Measurements from ENCODE around the gene ZNF107.
"Not testable (repeated sequence)": the region's sequence is repeated elsewhere in the genome, so short reads cannot be mapped to it uniquely, and the experiment has no call there.

Gene ZNF107

DNA sequence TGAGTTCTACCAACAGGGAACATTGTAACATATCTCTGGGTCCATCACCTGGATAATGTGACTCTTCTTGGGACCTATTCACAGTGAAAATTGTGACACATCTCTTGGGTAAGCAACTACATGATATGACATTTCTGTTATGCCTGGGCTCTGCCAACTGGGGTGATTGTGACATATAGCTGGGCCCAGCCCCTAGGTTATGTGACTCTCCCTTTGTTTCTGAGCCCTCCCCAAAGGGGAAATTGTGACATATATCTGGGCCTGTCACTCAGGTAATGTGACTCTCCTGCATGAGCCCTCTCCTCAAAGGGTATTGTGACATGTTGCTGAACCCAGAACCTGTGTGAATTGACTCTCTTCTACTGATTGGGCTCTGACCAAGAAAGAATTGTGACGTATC is 22.4 kb upstream of the ZNF107 start:
- no peak for DNase-seq (ENCODE audit: low read depth in 3 of 3)

DNA sequence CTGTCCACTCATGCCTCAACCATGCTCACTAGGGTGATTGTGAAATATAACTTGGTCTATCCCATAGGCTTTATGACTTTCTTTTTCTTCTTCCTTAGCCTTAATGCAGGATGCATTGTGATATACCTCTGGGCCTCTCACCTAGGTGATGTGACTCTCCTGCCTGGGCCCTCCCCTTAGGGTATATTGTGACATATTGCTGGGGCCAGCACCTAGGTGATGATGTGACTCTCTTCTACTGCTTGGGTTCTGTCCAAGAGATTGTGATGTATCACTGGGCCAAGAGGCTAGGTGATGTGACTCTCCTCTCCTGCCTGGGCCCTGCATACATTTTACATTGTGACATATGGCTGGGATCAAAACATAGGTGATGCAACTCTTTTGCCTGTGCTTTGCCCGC is 14.7 kb upstream of the ZNF107 start:
- no peak for DNase-seq (ENCODE audit: low read depth in 3 of 3)

DNA sequence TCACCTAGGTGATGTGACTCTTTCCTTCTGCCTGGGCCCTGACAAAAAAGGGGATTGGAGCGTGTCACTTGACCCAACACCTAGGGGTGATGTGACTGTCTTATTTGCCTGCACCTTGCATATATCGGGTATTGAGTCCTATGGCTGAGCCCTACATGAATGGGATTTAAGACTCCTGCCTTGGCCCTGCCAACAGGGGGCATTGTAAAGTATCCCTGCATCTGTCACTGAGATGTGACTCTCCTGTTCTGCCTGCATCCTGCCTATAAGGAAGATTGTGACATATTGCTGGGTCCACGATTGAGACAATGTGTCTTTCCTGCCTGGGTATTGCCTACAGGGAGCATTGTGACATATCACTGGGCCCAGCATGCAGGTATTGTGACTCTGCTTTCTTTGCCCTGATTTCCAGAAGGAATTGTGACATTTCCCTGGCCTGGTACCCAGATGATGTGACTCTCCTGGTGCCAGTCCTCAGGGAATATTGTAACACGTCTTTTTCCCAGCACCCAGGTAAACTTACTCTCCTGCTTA is 14.2 kb upstream of the ZNF107 start:
- no peak for DNase-seq (ENCODE audit: low read depth in 3 of 3)

DNA sequence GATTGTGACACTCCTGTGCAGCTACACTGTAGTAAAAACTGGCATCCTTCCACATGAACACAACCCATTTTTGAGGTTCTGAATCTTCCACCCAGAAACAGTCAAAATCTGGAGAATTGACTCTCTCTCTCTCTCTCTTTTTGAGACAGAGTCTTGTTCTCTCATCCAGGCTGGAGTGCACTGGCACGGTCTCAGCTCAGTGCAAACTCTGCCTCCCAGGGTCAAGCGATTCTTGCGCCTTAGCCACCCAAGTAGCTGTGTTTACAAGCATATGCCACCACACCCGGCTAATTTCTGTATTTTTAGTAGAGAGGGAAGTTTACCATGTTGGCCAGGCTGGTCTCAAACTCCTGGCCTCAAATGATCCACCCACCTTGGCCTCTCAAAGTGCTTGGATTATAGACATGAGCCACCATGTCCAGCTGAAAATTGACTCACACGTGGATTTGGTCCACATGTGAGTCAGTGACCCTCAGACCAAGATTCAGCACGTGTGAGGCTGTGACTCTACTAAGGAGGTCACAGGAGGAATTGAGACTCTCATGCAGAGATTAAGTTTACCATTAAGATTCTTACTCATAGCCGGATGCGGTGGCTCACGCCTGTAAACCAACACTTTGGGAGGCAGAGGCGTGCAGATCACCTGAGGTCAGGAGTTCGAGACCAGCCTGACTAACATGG is 12.1 kb upstream of the ZNF107 start:
- no peak for DNase-seq (ENCODE audit: low read depth in 3 of 3)

DNA sequence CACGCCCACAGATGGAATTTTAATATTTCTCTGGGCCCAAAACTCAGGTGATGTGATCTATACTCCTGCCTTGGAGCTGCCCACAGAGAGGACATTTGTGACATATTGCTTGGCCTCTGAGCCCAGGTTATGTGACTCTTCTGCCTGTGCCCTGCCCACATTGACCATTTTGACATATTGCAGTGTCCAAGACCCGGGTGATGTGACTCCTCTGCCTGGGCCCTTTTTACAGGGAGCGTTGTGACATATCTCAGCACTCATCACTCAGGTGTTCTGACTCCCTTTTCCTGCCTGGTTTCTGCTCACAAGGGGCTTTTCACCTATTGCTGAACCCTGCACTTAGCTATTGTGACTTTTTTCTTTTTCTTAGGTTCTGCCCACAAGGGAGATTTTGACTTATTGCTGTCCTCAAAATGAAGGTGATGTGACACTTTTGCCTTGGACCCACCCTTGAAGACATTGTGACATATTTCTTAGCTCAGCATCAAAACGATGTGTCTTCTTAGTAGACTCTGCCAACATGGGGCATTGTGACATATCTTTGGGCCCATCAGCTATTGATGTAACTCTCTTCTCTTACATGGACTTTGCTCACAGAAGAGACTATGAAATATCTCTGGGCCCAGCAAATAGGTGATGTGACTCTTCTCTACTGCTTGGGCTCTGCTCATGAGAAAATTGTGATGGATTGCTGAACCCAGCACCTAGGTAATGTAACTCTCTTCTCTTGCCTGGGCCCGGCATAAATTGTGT is 11.0 kb upstream of the ZNF107 start:
- no peak for DNase-seq (ENCODE audit: low read depth in 3 of 3)

DNA sequence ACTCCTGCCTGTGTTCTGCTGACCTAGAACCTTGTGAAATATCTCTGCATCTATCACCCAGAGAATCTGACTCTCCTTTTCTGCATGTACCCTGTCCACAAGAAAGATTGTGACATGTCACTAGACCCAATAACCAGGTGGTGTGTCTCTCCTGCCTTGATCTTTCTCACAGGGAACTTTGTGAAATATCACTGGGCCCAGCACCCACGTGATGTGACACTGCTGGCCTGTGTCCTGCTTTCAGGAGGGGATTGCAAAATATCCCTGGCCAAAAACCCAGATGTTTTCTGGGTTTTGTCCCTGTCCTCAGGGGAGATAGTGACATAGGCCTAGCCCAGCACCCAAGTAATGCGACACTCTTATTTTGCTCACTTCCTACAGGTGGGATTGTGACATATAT is 10.1 kb upstream of the ZNF107 start:
- DNase-seq (ENCODE audit: low read depth in 3 of 3): no peak

DNA sequence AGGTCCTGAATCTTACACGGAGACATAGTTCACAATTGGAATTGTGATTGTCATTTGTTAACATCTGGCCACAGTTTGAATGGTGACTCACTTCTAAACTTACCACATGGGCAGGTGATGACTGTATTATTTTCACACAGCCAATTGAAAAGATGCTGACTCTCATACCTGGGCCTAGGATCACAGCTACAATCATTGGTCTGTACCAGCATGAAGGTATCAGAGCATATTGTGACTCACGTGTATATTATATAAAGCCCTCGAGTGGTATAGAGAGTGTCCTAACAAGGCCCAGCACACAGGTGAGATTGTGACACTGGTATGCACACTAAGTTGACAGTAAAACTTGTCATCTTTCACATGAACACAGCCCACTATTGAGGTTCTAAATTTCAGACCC is 9.4 kb upstream of the ZNF107 start:
- DNase-seq (ENCODE audit: low read depth in 3 of 3): no peak

DNA sequence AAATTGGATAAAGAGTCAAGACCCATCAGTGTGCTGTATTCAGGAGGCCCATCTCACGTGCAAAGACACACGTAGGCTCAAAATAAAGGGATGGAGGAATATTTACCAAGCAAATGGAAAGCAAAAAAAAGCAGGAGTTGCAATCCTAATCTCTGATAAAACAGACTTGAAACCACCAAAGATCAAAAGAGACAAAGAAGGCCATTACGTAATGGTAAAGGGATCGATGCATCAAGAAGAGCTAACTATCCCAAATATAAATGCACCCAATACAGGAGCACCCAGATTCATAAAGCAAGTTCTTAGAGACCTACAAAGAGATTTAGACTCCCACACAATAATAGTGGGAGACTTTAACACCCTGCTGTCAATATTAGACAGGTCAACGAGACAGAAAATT is 3.8 kb upstream of the ZNF107 start:
- not testable (repeated sequence) for DNase-seq (ENCODE audit: low read depth in 3 of 3)

DNA sequence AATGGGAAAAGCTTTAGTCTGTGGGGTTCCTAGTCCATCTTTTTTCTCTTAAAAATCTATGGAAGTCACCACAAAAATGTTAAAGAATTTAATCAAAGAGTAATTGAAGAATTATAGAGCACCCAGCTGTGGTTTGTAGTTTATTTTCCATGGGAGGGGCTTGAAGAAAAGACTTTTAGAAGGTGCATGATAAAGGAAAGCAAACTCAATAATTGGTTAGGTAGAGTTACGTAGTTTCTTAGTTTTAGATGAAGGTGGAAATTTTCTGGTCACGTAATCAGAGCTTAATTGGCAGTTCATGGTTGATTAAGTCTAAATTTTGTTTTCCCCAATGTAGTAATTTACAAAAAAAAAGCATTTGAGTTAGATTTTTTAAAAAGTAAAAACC is 724 bp downstream of the ZNF107 start:
- no peak for DNase-seq (ENCODE audit: low read depth in 3 of 3)

DNA sequence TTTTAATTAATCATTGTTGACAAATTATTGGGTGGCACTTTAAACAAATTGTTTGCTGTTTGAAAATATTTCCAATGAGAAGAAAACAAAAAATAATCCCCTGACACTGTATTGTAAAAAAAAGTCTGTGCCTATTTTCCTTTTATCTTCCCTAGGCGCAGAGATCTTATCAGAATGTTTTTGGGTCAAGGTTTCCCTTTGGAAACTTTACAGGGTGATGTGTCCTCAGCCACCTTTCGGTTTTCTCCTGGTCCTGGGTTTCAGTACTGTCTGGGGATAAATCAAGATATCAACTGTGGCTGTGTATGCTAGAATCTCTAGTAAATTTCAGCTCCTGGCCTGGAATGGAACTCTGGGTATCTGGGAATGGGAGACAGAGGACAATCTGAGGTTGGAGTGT is 1.4 kb downstream of the ZNF107 start:
- DNase-seq (ENCODE audit: low read depth in 3 of 3): no peak

DNA sequence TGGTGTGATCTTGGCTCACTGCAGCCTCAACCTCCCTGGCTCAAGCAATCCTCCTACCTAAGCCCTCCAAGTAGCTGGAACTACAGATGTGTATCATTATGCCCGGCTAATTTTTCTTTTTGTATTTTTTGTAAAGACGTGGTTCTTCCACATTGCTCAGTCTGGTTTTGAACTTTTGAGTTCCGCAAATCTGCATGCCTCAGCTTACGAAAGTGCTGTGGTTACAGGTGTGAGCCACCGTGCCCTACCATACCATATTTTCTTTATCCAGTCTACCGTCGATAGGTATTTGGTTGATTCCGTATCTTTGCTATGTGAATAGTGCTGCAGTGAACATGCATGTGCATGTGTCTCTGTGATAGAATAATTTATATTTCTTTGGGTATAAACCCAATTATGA is 6.5 kb downstream of the ZNF107 start:
- DNase-seq (ENCODE audit: low read depth in 3 of 3): no peak

DNA sequence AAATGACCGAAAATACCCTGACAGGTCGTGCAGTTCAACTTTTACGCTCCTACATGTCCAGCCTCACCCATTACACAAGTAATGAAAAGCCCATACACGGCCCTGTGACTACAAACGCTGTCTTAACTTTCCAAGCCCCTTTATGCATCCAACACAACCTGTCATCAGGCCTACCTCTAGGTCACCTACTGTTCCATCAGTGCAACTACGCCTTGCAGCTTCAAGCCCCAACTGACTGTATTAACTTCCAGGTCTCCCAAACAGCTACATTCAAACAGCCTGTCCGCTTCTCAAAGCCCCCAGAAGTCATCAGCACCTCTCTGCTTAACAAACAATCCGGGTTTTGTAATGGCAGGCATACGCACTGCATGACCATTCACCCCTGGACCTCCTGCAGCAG is 19.2 kb downstream of the ZNF107 start:
- DNase-seq (ENCODE audit: low read depth in 3 of 3): no peak

DNA sequence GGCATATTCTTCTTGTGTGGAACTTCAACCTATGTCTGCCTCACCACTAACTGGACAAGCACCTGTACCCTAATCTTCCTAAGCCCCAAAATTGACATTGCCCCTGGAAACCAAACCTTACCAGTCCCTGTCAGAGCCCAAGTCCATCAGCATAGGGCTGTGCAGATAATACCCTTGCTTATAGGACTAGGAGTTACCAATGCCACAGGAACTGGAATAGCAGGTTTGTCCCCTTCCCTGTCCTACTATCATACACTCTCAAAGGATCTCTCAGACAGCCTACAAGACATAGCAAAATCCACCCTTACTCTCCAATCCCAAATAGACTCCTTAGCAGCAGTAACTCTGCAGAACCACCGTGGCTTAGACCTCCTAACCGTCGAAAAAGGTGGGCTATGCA is 19.8 kb downstream of the ZNF107 start:
- no peak for DNase-seq (ENCODE audit: low read depth in 3 of 3)

DNA sequence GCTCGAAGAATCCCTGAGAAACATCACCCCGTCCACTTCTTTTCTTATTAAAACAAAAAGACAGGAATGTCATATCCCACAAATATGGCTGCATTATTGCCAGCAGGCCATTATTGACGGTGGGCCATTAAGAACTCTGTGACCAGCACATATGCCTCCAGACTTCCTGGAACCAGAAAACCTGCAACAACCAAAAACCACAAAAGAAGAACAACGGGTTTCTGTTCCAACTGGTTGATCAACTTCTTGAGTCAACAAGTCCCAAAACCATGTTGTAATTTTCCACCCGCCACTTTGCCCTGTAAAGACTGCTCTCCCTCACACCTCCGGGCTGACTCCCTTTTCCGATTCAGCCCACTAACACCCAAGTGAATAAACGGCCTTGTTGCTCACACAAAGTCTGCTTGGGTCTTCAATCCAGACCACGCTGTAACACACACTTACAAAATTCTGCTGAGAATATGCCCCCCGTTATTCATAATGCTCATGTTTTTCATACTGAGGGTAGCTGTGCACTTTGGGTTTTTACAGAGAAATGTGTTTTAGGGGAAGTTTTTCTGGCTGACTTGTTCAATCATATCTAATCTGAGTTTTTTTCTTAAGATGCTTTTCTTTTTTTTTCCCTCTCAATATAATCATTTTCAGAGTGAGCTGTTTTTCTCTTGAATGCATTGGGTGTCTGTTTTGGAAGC is 20.7 kb downstream of the ZNF107 start:
- peak in 1 of 3 experiments; percentile 17 for DNase-seq (ENCODE audit: low read depth in 3 of 3)

DNA sequence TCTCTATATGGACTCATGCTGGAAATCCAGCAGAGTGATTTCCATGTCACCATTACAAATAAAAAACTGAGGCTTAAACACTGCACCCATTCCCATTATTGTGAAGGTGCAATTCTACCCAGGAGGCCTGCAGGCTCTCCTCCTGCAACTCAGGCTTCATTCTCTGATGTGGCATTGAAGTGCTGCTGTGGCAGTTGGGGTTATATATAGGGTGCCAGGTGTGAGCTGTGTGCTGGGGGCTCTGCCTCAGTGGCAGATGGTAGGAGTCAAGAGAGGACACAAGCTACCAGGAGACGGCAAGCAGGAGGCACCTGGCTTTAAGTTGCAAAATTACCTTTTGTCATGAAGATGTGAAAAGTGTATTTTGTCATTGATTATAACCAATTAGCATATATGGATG is 21.3 kb downstream of the ZNF107 start:
- no peak for DNase-seq (ENCODE audit: low read depth in 3 of 3)

DNA sequence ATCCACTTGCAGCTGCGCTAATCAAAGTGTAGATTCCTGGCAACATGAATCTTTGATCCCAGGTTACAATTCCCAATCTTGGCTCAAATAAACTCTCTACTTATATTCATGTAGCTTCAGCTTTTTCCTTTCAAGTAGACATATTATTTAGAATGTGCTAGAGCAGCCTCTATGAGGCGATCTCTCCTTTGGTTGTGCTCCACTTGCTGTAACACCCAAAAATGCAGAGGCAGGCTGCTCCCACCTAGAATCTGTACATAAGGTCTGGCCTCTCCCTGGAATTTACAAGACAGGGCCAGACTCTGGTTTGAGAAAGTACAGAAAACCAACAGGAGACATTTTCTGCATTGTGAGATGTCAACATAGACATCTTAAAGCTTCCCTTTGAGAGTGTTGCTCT is 23.1 kb downstream of the ZNF107 start:
- DNase-seq (ENCODE audit: low read depth in 3 of 3): no peak

DNA sequence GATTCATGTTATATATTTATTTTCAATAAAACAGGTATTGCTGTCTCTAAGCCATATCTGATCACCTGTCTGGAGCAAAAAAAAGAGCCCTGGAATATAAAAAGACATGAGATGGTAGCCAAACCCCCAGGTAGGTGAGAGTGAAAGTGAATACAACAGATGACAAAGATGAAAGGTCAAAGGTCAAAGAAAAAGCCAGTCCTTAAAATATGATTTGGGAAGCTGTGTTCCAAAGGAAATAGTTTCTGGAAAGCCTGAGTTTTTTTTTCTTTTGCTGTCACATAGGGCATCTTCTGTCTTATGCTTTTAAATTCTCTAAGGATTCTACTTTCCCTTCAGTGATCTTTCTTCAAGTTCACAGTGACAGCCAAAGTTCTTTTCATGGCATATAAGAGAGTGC is 25.9 kb downstream of the ZNF107 start:
- DNase-seq (ENCODE audit: low read depth in 3 of 3): no peak

DNA sequence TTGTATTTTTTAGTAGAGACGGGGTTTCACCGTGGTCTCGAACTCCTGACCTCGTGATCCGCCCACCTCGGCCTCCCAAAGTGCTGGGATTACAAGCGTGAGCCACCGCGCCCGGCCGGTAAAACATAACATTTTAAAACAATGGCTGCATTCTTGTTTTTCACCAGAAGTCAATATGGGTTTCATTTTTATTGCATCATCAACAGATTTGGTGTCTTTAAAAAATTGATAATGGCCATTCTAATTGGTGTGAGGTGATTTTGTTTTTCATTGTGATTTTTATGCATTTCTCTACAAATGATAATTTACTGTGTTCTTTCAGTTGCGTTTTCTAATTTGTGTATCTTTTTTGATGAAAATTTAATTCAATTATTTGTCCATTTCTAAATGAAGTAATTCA is 31.9 kb downstream of the ZNF107 start:
- not testable (repeated sequence) for DNase-seq (ENCODE audit: low read depth in 3 of 3)

DNA sequence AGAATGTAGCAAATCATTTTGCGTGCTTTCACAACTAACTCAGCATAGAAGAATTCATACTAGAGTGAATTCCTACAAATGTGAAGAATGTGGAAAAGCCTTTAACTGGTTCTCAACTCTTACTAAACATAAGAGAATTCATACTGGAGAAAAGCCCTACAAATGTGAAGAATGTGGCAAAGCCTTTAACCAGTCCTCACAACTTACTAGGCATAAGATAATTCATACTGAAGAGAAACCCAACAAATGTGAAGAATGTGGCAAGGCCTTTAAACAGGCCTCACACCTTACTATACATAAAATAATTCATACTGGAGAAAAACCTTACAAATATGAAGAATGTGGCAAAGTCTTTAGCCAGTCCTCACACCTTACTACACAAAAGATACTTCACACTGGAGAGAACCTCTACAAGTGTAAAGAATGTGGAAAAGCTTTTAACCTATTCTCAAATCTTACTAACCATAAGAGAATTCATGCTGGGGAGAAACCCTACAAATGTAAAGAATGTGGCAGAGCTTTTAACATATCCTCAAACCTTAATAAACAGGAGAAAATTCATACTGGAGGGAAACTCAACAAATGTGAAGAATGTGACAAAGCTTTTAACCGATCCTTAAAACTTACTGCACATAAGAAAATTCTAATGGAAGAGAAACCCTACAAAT is 40.8 kb downstream of the ZNF107 start:
- no peak for DNase-seq (ENCODE audit: low read depth in 3 of 3)

DNA sequence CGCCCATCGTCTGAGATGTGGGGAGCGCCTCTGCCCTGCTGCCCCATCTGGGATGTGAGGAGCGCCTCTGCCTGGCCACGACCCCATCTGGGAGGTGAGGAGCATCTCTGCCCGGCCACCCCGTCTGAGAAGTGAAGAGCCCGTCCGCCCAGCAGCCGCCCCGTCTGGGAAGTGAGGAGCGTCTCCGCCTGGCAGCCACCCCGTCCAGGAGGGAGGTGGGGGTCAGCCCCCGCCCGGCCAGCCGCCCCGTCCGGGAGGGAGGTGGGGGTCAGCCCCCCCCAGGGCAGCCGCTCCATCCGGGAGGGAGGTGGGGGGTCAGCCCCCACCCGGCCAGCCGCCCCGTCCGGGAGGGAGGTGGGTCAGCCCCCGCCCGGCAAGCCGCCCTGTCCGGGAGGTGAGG is 52.0 kb downstream of the ZNF107 start:
- not testable (repeated sequence) for DNase-seq (ENCODE audit: low read depth in 3 of 3)

DNA sequence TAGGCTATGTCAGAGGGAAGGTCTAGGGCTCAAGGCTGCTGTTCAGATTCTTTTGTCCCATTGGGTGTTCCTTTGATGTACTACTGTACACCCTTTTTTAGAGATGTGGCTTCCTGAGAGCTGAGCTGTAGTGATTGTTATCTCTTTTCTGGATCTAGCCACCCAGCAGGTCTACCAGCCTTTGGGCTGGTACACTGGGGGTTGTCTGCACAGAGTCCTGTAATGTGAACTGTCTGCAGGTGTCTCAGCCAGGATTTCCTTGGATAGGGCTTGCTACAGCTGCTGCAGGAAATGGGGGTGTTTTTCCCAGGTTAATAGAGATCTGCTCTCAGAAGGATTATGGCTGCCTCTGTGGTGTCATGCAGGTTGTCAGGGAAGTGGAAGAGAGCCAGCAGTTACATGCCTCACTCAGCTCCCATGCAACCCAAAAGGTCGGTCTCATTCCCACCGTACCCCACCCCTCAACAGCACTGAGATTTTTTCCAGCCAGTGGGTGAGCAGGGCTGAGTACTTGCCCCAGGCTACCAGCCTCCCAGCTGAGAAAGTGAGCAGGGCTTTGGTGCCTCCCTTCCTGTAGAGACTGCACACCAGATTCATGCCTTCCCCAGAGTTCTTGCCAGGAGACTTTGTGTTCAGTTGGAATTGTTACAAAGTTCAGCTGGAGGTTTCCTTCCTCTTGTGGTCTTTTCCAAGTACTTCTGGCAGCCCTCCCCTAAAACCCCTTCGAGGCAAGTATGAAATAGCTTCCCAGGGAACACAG is 63.3 kb downstream of the ZNF107 start:
- no peak for DNase-seq (ENCODE audit: low read depth in 3 of 3)

Measured in stimulated activated CD4-positive, alpha-beta T cell treated with anti-CD3 and anti-CD28 coated beads, TNF-alpha, amount 100 ng/mL, for 24 hours (primary cell).